HG02973 (cell line): ENCODE measurements around the gene DCPS.
"Not testable (repeated sequence)": the region's sequence is repeated elsewhere in the genome, so short reads cannot be mapped to it uniquely, and the experiment has no call there.

Experiments
- ATAC-seq: cut with Tn5 transposase; IDR thresholded peaks from one replicate; pipeline ENCODE4 v1.9.1; 2021; ENCODE audit warnings: moderate library complexity; ENCODE audit not compliant: unreplicated experiment

Gene DCPS

DNA sequence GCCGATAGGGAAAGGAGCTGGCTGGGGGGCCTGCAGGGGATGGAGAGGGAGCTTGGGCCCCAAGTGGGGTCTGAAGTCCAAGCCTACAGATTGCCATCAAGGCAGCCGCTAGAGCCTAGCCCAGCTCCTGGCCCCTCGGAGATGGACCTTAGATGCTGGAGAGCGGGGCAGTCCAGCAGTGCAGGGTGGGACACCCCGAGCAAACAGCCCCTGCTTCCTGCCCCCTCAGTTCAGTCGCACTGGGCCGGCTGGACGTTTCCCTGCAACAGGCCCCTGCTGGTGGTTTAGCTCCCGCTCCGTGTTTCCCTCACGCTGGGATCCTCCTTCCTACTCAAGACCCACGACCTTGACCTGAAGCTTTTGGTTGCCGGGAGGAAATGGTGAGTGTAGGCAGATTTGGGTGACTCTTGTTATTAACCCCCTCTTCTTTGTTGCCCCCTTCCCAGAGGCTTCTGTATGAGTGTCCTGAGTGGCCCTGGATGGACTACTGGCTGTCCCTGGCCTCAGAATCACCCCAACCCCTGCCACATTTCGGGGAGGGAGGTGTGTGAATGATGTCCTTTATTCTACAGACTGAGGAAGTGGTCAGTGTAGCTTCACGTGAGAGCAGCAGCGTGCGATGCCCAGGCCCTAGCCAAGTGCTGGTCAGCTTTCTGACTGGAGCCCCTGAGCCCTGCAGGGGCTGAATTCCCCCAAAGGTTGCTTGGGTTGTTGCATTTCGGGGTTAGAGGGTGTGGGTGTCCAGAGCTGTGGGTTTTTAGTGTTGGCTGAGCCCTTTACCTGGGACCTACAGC lies 54.3 kb downstream of the DCPS start:
- ATAC-seq, result no peak

DNA sequence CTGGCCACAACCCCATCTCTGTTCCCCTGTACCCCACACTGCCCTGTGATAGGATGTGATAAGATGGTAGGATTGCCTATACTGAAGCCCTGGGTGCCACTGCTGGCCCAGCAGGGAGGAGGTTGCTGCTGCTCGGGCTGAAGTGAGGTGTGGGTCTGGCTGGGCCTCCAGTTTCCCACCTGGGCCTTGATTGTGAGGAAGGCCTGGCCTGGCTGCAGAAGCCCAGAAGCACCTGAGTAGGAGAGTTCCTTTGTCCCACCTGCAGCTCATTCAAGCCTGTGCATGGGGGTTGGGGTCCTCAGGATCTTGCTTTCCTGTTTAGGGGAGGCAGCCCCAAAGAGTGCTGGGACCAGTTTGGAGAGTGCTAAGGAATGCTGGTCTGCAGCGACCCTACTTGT lies 54.9 kb downstream of the DCPS start:
- no peak for ATAC-seq

DNA sequence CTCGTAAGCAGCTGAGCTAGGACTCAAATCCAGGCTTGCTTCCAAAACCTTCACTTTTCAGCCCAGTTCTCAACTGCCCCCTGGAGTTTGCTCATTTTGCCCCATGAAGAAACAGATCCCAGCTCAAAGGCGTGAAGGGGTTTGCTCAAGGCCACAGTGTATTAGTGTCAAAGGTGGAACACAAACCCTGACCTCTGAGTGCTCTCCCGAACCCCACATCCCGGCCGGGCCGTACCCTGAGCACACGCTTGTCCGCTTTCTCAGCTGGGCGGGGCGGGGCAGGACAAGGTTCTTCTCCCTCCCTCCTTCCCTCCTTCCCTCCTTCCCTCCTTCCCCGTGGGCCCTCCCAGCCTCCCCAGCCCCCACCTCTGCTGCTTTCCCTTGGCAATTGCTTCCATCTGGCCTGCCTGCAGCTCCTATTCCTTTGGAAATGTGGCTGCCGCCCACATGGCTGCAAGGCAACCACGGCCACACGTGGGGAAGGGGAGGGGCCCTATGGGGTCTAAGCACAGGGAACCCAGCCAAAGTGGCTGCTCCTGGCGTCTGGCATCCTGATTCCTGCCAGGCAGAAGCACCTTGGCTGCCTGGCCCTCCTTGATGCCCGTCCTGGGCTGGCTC lies 55.7 kb downstream of the DCPS start:
- ATAC-seq, result no peak

DNA sequence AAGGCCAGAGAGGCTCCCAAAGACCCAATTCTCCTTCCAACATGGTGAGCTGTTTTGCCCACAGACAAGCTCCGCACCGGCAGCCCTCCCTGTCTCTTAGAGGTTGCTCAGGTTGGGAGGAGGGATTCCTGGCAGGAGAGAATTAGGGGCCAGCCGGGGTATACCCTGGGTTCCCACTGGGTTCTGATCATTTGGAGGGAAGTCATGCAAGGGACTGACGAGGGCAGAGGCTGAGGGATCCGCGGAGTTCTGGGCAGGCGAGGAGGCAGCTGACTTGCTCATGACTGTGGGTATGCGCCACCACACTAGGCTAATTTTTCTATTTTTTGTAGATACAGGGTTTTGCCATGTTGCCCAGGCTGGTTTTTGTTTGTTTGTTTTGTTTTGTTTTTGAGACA lies 56.2 kb downstream of the DCPS start:
- ATAC-seq, result no peak

DNA sequence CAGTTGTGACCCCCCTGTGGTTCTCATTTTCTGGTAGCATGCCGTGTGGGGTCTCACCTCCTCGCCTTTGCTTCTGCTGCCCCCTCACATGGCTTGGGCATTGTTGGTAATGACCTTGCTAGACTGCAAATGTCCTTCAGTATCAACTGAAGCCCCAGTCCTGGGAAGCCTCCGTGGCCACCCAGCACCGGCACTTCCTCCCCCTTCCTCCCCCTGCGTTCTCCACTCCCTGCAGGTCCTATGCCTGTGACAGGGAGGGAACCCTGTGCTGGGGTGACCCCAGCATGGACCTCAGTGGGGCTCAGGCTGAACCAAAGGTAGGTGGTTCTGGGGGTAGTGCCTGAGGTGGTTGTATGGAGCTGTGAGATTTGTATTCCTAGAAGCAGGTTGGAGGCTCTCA lies 57.5 kb downstream of the DCPS start:
- no peak for ATAC-seq

DNA sequence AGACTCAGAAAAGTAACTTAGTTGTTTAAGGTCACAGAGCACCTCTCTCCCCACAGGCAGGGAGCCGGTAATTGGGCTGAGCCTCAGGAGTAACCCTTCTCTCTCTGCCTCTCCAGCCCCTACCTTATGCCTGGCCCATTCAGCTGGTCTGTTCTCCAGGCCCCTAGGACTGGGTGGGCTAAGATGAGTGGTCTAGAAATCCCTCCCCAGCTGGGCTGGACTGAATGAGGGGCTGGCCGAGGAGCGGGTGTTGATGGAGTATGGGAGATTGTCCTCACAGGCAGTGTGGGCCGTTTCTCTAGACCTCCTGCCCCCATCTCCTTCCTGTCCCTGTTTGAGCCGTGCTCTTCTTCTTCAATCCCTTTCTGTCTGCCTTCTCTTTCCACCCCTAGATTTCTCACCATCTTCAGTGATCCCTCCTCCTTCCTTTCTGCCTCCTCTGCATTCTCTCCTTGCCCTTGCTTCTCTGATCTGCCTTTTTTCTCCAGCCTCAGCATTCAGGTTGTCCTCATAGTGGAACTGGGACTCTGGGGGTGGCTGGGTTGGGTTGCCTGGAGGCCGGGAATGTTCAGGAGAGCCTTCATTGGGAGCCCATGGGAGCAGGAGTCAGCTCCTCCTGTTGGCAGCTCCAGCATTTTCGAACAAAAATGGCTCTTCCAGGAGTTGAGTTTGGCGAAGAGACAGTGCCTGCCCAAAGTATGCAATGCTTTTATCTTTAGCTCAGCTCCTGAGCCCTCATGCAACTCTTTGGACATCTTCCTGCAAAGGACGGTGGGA lies 59.2 kb downstream of the DCPS start:
- no peak for ATAC-seq

DNA sequence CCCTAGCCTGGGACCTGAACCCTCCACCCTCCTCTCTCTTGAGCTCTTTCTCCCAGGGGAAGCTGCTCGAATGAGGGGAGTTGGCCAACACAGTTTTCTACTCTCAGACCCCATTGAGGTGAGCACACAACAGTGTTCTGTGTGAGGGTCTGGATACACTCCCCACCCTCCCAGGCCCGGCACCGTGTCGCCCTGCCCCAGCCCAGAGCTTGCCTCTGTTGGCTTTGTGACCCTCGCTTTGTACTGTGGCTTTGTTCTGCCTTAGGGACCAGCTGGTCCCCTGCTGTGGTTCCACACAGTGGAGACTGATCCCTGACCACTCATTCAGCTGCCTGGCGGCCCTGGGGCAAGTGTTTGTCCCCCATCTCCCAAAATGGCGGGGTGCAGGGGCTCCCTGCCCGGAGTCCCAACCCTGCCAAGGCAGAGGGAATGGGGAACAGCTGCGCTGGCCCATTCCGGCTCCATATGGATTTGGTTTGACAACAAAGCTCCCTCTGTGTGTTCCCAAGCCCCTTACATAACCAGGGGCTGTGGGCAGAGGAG lies 59.9 kb downstream of the DCPS start:
- ATAC-seq, result no peak

- ATAC-seq, result not testable (repeated sequence)
These were observed 60.9 kb downstream of the DCPS start for GRCh38 chr11:126364735-126365134.

DNA sequence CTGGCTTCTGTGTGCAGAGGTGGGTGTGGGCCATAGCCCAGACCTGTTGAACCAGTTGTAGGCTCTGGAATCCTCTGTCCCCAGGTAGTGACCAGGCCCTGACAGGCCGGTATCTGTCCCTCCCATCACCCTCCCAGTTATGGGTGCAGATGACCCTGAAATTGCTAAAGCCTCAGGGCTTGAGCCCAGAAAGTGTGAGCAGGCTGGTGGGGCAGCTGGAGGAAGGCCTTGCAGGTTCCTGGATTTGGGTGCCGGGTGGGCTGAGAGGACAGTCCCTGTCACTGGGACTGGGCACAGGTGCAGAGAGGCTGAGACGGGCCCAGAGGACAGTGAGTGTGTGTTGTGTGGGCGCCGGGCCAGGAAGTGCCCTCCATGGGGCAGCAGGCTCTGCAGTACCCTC lies 61.6 kb downstream of the DCPS start:
- ATAC-seq, result not testable (repeated sequence)

DNA sequence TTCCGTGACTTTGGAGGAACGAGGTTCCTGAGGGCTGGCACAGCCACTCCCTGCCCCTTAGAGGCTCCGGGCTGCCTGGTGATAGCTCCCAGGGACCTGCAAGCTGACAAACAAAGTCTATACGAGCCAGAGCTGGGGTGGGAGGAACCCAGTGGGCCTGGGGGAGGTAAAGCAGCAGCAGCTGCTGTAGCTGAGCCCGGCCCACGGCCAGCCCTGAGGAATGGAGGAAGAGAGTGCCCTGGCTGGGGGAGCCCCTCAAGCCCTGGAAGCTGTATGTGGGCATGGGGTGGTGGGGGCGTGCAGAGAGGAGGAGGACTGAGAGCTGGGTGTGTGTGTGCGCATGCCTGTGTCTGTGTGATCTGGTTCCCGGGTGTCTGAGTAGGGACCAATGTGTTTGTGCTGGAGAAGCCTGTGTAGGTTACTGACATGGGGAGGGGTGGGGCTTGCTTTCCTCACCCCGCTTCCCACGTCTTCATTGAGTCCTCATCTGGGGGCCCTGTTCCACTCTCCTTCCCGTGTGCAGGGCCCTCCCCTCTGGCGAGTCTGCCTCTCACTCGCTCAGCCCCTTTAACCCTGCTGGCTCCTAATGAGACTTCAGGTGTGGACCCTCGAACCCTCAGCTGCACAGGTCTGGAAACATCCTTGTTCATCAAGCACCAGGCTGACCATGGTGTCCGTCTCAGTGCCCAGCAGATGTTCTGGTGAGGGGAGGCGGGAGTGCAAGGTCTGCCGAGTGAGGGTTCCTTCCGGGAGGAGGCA lies 62.4 kb downstream of the DCPS start:
- ATAC-seq, result no peak

- not testable (repeated sequence) for ATAC-seq
These were observed 63.2 kb downstream of the DCPS start for GRCh38 chr11:126366823-126367654.

- ATAC-seq, result not testable (repeated sequence)
These were observed 63.9 kb downstream of the DCPS start for GRCh38 chr11:126367806-126368205.

GRCh38 chr11:126368336-126369119 lies 64.7 kb downstream of the DCPS start:
- not testable (repeated sequence) for ATAC-seq

GRCh38 chr11:126370016-126370415 lies 66.2 kb downstream of the DCPS start:
- no peak for ATAC-seq

- ATAC-seq, result no peak
These were observed 67.7 kb downstream of the DCPS start for GRCh38 chr11:126371595-126371994.

- not testable (repeated sequence) for ATAC-seq
These were observed 69.7 kb downstream of the DCPS start for GRCh38 chr11:126373389-126374066.

GRCh38 chr11:126374562-126375300 lies 70.9 kb downstream of the DCPS start:
- not testable (repeated sequence) for ATAC-seq

DNA sequence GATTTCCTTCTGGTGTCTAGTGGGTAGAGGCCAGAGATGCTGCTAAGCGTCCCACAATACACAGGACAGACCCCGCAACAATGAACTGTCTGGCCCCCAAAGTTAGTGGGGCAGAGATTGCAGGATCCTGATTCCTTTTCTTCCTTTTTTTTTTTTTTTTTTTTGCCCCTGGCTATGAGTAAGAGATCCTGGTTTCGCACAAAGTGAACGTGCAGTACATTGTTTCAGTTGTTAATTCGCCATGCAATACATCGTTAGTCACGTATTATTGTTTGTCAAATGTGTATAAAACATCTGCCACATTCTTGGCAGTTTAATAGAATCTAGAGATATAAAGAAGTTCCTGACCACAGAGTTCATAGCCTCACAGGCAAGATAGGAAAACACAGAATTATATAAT lies 71.9 kb downstream of the DCPS start:
- no peak for ATAC-seq
